ENCODE measurements around the gene GLRX.

GRCh38 chr5:95773335-95774059 is 49.0 kb downstream of the GLRX start:
- TF ChIP-seq POLR2AphosphoS5 (IDR thresholded peaks at IDR 0.05; ENCODE audit: borderline replicate concordance, low read depth, low read length) (no peak), EZH2 (IDR thresholded peaks at IDR 0.05) (no peak)

Data from SK-N-MC (cell line).